Endometrial microvascular endothelial cells (primary cell): Measurements from ENCODE around the gene GPATCH8. TPM values are rescaled to one million over a fixed set of nuclear protein-coding genes. Genes with fewer than 3 reads are reported as not detected.
"Not testable (repeated sequence)": the region's sequence is repeated elsewhere in the genome, so short reads cannot be mapped to it uniquely, and the experiment has no call there.

Experiments
- in situ Hi-C: cut with HindIII; loops from 2 replicates; pipeline ENCODE4 v1.10.0; 2017; ENCODE audit warnings: low sequenced_read_pairs, low pct_unique_long_range_greater_than_20kb; ENCODE audit errors: inconsistent ontology term
- total RNA-seq: library from RNA; depleted of rRNA; stranded (reverse); fragments of >200 nt; gene quantifications from one replicate; pipeline ENCODE4 v1.2.3, GENCODE V29; 2015; ENCODE audit errors: inconsistent ontology term

Gene GPATCH8
- total RNA-seq, 1 donor from 2014 or later: 14.2 TPM

- in situ Hi-C loops: no loop called here
Measured at GRCh38 chr17:44409309-44410028, 93.7 kb downstream of the GPATCH8 start.

- in situ Hi-C loops: no loop called here
Measured at GRCh38 chr17:44408786-44409185, 94.4 kb downstream of the GPATCH8 start.

DNA sequence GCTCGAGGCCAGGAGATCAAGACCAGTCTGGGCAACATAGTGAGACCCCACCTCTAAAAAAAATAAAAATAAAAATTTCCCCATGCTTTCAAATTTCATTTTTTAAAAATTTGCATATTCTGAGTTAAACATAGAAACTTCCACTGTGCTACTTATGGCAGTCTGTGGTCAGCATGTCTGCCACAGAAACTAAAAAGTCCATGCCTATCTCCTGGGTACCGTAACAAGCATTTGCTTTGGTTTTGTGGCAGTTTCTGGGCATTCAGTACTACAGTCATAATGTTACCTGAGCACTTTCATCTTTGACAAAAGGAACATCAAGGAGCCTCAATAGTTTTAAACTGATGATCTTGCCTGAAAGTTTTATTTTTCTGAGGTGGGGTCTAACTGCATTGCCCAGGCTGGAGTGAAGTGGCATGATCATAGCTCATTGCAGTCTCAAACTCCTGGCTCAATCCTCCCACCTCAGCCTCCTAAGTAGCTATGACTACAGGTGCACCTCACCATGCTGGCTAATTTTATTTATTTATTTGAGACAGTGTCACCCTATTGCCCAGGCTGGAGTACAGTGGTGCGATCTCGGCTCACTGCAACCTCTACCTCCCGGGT, 100.5 kb downstream of the GPATCH8 start:
- in situ Hi-C loops: no loop called here

DNA sequence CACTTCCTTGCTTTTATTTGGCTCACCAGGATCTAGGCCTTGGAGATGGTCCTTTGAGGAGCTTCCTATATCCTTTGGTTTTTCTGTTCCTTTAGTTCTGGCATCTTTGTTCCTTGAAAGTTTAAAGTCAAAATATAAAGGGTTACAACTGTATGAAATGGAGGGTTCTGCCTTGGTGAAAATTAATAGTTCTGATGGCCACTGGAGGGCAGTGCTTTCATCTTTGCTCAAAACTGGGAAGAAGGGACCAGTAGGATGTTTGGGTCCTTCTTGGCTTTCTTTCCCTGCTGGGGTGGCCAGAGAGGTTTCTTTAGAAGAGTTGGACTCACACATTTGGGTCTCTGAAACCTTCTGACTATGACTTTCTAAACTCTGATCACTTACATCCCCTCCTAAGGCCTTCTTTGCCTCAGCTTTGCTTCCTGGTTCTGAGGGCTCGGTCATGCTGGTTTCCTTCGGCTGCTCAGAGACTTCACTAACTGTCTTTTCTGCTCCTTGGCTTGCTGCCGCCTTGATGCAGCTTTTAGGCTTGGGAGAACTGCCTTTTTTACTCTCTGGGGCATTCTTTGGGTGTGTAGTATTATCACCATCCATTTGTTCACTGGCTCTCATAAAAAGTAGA, 102.9 kb downstream of the GPATCH8 start:
- in situ Hi-C loops: no loop called here

DNA sequence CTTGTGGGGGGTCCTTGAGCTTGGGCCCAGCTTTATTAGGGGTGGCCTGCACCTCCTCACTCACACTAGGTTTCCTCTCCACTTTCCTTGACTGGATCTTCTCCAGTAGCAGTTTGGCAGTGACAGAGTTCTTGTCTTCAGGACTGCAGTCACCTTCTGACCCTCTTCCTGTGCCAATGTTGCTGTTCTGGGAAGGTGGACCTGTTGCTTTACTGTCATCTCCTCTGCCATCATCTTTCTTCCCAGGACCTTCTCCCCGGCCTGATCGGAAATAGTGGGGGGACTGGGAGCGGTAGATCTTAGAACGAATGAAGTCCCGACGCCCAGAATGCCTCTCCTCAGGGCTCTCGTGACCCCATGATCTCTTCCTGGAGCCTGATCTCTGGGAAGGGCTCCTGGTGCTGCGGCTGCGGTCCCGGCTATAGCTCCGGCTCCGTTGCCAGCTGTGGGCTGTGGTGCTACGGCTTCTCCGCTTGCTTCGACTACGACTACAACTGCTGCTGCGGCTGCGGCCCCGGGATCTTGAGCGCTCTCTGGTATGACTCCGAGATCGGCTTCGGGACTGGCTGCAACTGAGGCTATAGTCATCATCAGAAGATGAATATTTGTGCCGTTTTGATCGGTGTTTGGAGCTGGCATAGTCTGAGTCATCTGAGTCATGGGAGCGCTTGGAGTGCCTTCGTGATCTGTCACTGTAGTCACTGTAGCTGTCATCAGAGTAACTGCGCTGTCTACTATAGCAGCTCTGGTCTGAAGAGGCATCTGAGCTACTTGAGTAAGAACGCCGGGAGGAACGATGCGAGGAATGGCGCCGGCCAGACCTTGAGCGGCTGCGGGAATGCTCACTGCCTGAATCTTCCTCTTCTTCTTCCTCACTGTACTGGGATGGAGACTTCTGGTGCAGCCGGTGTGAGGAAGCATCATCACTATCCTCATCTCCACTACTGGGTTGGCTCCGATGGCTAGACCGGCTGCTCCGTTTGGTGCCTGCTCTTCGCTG, 104.2 kb downstream of the GPATCH8 start:
- in situ Hi-C loops: no loop called here

DNA sequence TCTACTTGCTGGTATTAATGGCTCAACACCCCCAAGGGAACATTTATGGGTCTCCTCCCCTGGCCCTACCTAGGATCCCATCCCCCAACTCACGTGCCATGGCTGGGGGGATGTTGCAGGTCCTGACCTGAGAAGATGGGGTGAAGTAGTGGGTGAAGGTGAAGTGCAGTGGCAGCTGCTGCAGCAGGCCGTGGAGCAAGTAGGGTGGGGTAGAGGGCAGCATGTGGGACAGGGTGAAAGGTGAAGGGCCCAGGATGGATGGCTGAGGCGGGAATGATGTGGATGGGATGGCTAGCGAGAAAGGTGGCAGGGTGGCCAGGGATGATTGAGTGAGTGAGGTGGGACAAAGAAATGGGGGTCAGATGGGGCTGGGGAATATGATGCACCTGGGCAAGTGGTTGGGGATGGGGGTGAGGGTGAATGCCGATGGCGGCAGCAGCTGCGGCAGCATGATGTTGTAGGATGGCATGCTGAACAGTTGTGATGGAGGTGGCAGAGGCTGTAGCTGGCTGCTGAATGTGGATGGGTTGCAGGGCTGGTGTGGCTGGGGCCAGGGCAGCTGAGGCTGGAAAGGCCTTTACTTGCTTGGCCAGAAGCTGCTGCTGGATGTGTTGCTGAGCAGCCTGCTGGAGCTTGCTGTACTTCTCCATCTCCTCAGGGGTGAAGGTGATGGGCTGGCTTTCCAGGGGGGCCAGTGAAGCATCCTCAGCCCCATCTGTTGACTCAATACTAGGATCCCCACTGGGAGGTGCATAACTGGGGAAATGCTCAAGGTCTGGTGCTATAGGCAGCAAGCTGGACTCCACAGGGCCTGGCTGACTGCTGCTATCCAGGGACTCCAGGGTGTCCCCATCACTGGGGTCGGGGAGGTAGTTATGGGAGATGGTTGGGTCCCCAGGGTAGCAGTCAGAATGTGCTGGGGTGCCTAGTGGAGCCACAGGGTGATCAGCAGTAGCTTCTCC, 105.4 kb downstream of the GPATCH8 start:
- in situ Hi-C loops: no loop called here

DNA sequence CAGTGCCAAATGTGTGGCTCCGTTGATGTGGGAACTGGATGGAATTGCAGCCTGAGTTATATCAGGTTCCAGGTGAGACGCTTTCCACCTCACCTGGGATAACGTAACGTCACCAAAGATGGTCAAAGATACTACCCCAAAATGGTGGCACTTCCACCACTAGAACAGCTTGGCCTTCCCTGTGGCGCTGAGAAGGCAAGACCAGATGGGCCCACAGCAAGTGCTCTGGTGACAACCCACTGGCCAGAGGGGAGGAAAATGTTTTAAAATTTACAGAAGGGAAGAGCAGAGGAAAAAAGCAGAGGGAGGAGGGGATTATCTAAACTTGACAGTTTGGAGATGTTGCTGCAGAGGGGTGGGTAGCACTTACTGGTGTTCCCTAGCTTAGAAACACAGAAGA, 106.3 kb downstream of the GPATCH8 start:
- in situ Hi-C loops: no loop called here

- in situ Hi-C loops: no loop called here
Measured at GRCh38 chr17:44394833-44395232, 108.4 kb downstream of the GPATCH8 start.

GRCh38 chr17:44394112-44394511, 109.1 kb downstream of the GPATCH8 start:
- in situ Hi-C loops: not testable (repeated sequence)

GRCh38 chr17:44390250-44390870, 112.8 kb downstream of the GPATCH8 start:
- in situ Hi-C loops: no loop called here

- in situ Hi-C loops: no loop called here
Measured at GRCh38 chr17:44389723-44390202, 113.4 kb downstream of the GPATCH8 start.

- in situ Hi-C loops: no loop called here
Measured at GRCh38 chr17:44389281-44389680, 113.9 kb downstream of the GPATCH8 start, which contains the start of gene ITGA2B. Gene ITGA2B (minus strand): TSS chr17:44389649. CDS start chr17:44389473, 176 bp downstream.

GRCh38 chr17:44387804-44388203, 115.4 kb downstream of the GPATCH8 start:
- in situ Hi-C loops: no loop called here

GRCh38 chr17:44386182-44386525, 117.1 kb downstream of the GPATCH8 start:
- in situ Hi-C loops: no loop called here

DNA sequence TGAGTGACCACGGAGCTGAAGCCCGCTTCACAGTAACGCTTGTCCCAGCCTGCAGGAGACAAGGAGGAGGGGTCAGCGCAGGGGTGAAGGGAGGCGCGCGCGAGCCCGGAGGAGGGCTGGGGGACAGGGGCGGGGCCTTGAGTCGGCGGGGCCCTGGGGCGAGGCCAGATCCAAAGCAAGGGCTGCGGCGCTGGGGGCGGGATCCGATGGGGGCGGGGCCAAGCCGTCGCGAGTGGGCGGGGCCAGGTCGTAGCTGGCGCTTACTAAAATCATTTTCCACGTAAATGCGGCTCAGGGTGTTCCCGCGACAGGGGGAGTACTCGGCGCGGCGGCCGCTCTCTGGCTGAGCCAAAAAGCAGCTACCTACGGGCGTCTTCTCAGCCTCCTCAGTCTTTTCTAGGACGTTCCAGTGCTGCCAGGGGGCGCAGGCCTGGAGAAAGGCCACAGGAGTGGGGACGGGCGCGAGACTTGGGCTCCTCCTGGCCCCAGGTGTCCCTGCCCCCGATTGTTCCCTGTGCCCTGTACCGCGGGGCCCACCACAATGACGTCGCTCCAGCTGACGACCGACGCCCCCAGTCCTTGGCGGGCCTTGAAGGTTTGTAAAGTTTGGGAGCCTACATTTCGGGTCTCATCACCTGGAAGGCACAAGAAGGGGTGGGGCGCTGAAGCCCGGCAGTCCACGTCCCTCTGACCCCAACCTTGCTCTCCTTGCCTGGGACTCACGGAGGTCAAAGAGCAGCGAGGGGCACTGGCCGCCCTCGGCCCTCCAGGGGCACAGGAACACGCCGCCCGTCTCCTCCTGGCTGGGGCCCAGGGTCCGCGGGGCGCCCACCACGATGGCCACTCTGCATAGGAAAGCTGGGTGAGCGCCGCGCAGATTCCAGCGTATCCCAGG, 117.7 kb downstream of the GPATCH8 start:
- in situ Hi-C loops: no loop called here

DNA sequence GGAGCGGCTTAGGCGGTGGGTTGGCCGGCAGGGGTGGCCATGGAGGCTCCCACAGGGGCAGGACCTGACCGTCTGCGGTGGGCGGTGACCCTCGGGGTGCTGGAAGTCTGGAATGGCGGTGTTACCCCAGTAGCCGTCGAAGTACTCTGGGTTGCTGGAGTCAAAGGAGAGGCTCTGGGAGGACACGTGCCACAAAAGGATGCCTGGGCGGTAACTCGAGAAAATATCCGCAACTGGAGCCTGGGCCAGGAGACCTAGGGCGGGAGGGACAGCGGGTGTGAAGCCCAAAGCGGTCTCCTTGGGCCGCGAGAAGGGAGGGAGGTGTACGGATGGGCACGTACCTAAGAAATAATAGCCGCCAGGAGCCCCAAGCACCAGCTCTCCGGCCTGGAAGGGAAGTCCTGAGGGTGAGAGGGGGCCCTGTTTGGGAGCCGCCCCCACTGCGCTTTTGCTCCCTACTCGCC, 118.4 kb downstream of the GPATCH8 start:
- in situ Hi-C loops: no loop called here
